ENCODE measurements around the gene ADGRB2.

The ADGRB2 gene

GRCh38 chr1:31756578-31756977 lies 7.6 kb downstream of the ADGRB2 start:
- peaks cover 0 to 12% of the 10 kb centered on the region in 2 donors for H3K27me3 ChIP-seq
- no peak overlapping the region for H3K27ac ChIP-seq
- no peaks in the 10 kb centered on the region for H3K9me3 ChIP-seq
- intact Hi-C loops (cut with DNase I; ENCODE audit: low total_unique reads) = no loop called here
- H3K4me3 ChIP-seq = no peak overlapping the region
- no peak for TF ChIP-seq CTCF (IDR thresholded peaks at IDR 0.05)
- peaks cover 0 to 49% (median 38%) of the 10 kb centered on the region in 4 donors for H3K4me1 ChIP-seq
- no peaks in the 10 kb centered on the region for H3K36me3 ChIP-seq
- no peak for DNase-seq

- intact Hi-C loops (cut with DNase I; ENCODE audit: low total_unique reads) = no loop called here
- no peak for TF ChIP-seq CTCF (IDR thresholded peaks at IDR 0.05)
- H3K36me3 ChIP-seq = no peaks in the 10 kb centered on the region
- no peak overlapping the region for H3K27ac ChIP-seq
- peaks cover 0 to 43% (median 33%) of the 10 kb centered on the region in 4 donors for H3K4me1 ChIP-seq
- DNase-seq = no peak
- peaks cover 0 to 7% of the 10 kb centered on the region in 2 donors for H3K27me3 ChIP-seq
- H3K4me3 ChIP-seq = no peak overlapping the region
- no peaks in the 10 kb centered on the region for H3K9me3 ChIP-seq
These were observed 8.2 kb downstream of the ADGRB2 start for GRCh38 chr1:31755850-31756492.

GRCh38 chr1:31755197-31755611 lies 8.9 kb downstream of the ADGRB2 start:
- H3K9me3 ChIP-seq = no peaks in the 10 kb centered on the region
- DNase-seq = no peak
- H3K27ac ChIP-seq = no peak overlapping the region
- H3K4me3 ChIP-seq = no peak overlapping the region
- TF ChIP-seq CTCF (IDR thresholded peaks at IDR 0.05) = no peak
- no peaks in the 10 kb centered on the region for H3K27me3 ChIP-seq
- no peaks in the 10 kb centered on the region for H3K36me3 ChIP-seq
- intact Hi-C loops (cut with DNase I; ENCODE audit: low total_unique reads) = no loop called here
- peaks cover 0 to 36% (median 26%) of the 10 kb centered on the region in 4 donors for H3K4me1 ChIP-seq

GRCh38 chr1:31754397-31754796 lies 9.7 kb downstream of the ADGRB2 start:
- no peak for DNase-seq
- Histone ChIP-seq H3K27me3 (no peaks in the 10 kb centered on the region), H3K4me3 (no peak overlapping the region), H3K27ac (no peak overlapping the region), H3K4me1 (peaks cover 0 to 34% (median 24%) of the 10 kb centered on the region in 4 donors), H3K9me3 (no peaks in the 10 kb centered on the region), H3K36me3 (no peaks in the 10 kb centered on the region)
- TF ChIP-seq CTCF (IDR thresholded peaks at IDR 0.05) = no peak
- intact Hi-C loops (cut with DNase I; ENCODE audit: low total_unique reads) = no loop called here

GRCh38 chr1:31753707-31754349 lies 10.3 kb downstream of the ADGRB2 start:
- H3K4me3 ChIP-seq = no peak overlapping the region

More at GRCh38 chr1:31753707-31754349, 10.3 kb downstream of the ADGRB2 start:
- Histone ChIP-seq H3K27me3 (no peaks in the 10 kb centered on the region), H3K9me3 (no peaks in the 10 kb centered on the region), H3K27ac (peak overlapping the region; percentile 38 to 42), H3K36me3 (no peaks in the 10 kb centered on the region), H3K4me1 (peaks cover 0 to 34% (median 24%) of the 10 kb centered on the region in 4 donors)
- no peak for TF ChIP-seq CTCF (IDR thresholded peaks at IDR 0.05)
- intact Hi-C loops (cut with DNase I; ENCODE audit: low total_unique reads) = no loop called here
- DNase-seq = peak; percentile 30 to 83

All from tibial artery (tissue), 4 donors.